Lung (tissue), 12 donors: ENCODE data around the gene LRRC8B. TPM values are rescaled to one million over a fixed set of nuclear protein-coding genes. Genes with fewer than 3 reads are reported as not detected.

Experiments used
- ATAC-seq: fragments of 200-7000 bp; cut with Tn5 transposase; one replicate; pipeline ENCODE4 v1.9.1; 2020; ENCODE audit warnings: moderate number of reproducible peaks; ENCODE audit not compliant: insufficient read depth, low FRiP score
- DNase-seq, 3 donors: peaks; one replicate each; pipeline ENCODE4 v3.0.0-alpha.2; 2013 to 2017
- H3K27ac ChIP-seq, 2 donors: one replicate each; pipeline ENCODE4 v1.5.1; 2013; ENCODE audit warnings: mild to moderate bottlenecking in 2 of 2, moderate library complexity in 2 of 2, control low read depth in 1 of 2, inconsistent platforms in 1 of 2, low read depth in 1 of 2, low read length in 1 of 2
- H3K27me3 ChIP-seq, 3 donors: one replicate each; pipeline ENCODE4 v1.5.1; 2013; ENCODE audit warnings: low read length in 2 of 3; ENCODE audit not compliant: control insufficient read depth in 3 of 3, insufficient read depth in 3 of 3
- H3K36me3 ChIP-seq, 4 donors: one replicate each; pipeline ENCODE4 v1.5.1; 2013; ENCODE audit warnings: low read length in 4 of 4, mild to moderate bottlenecking in 1 of 4, moderate library complexity in 1 of 4; ENCODE audit not compliant: control insufficient read depth in 4 of 4, insufficient read depth in 4 of 4
- H3K4me1 ChIP-seq, 5 donors: one replicate each; pipeline ENCODE4 v1.5.1; 2013; ENCODE audit warnings: low read length in 5 of 5, mild to moderate bottlenecking in 2 of 5, moderate library complexity in 1 of 5; ENCODE audit not compliant: control insufficient read depth in 5 of 5, insufficient read depth in 5 of 5
- H3K4me3 ChIP-seq: one replicate; pipeline ENCODE4 v1.5.1; 2013; ENCODE audit warnings: mild to moderate bottlenecking, control low read depth, moderate library complexity
- H3K9ac ChIP-seq, 2 donors: one replicate each; pipeline ENCODE4 v1.5.1; 2013; ENCODE audit warnings: low read length in 2 of 2, control low read depth in 1 of 2; ENCODE audit not compliant: insufficient read depth in 1 of 2
- H3K9me3 ChIP-seq, 4 donors: one replicate each; pipeline ENCODE4 v1.5.1; 2013; ENCODE audit warnings: low read length in 3 of 4, mild to moderate bottlenecking in 1 of 4, moderate library complexity in 1 of 4; ENCODE audit not compliant: control insufficient read depth in 4 of 4, insufficient read depth in 3 of 4
- CTCF ChIP-seq: IDR thresholded peaks from 2 replicates; pipeline ENCODE4 v1.5.1; 2012; ENCODE audit warnings: mild to moderate bottlenecking; ENCODE audit errors: control extremely low read depth, extremely low read depth
- WGBS, 2 donors: extraction: QIAGEN DNeasy Blood & Tissue Kit; methylation state at CpG; one replicate each; pipeline ENCODE4 v1.1.7; 2013; 5-methylcytosine and 5-hydroxymethylcytosine counted together
- polyA plus RNA-seq, 2 donors: library from polyadenylated mRNA; stranded (reverse); fragments of 200-250 nt; gene quantifications; one replicate each; pipeline ENCODE4 v1.2.1, GENCODE V29; 2013
- total RNA-seq, 2 donors: library from RNA; depleted of rRNA in 1 of 2; stranded (reverse); fragments of >200 nt in 1 of 2; gene quantifications; one replicate each; pipeline ENCODE4 v1.2.1, GENCODE V29; 2014 to 2021
- donor health status: control.
- donor health status: control.
- donor health status: Bipolar disorder and iron deficiency.
- donor health status: healthy.
- donor health status: DM: yes; HTN: yes; CAD: no.

The LRRC8B gene
- total and polyA plus RNA-seq, 4 donors: 4.3 to 22.8 (median 11.0) TPM

- H3K4me1 ChIP-seq: peaks cover 0 to 18% (median 0%) of the 10 kb centered on the region in 5 donors
- H3K27me3 ChIP-seq: no peaks in the 10 kb centered on the region
- WGBS, 2 donors: 64 to 82% methylated on average over 9 of the region's 9 CpGs
- DNase-seq: no peak
- no peak for TF ChIP-seq CTCF
- no peak overlapping the region for H3K9ac ChIP-seq
- H3K9me3 ChIP-seq: no peaks in the 10 kb centered on the region
- ATAC-seq: no peak
- H3K27ac ChIP-seq: peak overlapping the region in 1 of 2 donors; percentile 67
- H3K4me3 ChIP-seq: no peak overlapping the region
- no peaks in the 10 kb centered on the region for H3K36me3 ChIP-seq
These were observed 83.8 kb downstream of the LRRC8B start for GRCh38 chr1:89608319-89608983.

- Histone ChIP-seq H3K36me3 (no peaks in the 10 kb centered on the region), H3K27ac (peak overlapping the region; percentile 5 to 15), H3K9me3 (no peaks in the 10 kb centered on the region)
These were observed 84.5 kb downstream of the LRRC8B start for GRCh38 chr1:89608984-89609725.

GRCh38 chr1:89609781-89610456, 85.3 kb downstream of the LRRC8B start:
- TF ChIP-seq CTCF: no peak
- H3K36me3 ChIP-seq: no peaks in the 10 kb centered on the region
- ATAC-seq (no peak), DNase-seq (no peak)
- H3K9ac ChIP-seq: no peak overlapping the region
- peaks cover 0 to 7% (median 0%) of the 10 kb centered on the region in 5 donors for H3K4me1 ChIP-seq
- no peak overlapping the region for H3K4me3 ChIP-seq
- peak overlapping the region in 1 of 2 donors; percentile 5 for H3K27ac ChIP-seq
- WGBS, 2 donors: 87 to 92% methylated on average over 14 of the region's 14 CpGs
- no peaks in the 10 kb centered on the region for H3K9me3 ChIP-seq
- H3K27me3 ChIP-seq: no peaks in the 10 kb centered on the region

More at GRCh38 chr1:89608984-89609725, 84.5 kb downstream of the LRRC8B start:
- Histone ChIP-seq H3K4me1 (peaks cover 0 to 13% (median 0%) of the 10 kb centered on the region in 5 donors), H3K4me3 (no peak overlapping the region), H3K9ac (no peak overlapping the region), H3K27me3 (no peaks in the 10 kb centered on the region)
- no peak for ATAC-seq
- DNase-seq: no peak
- WGBS, 2 donors: 87 to 97% methylated on average over 20 of the region's 20 CpGs
- no peak for TF ChIP-seq CTCF
